K562 (cell line): Measurements from ENCODE around the gene GFRAL.

Experiments
- PHB2 ChIP-seq: fragments of 450-650 bp; IDR thresholded peaks from 2 replicates; pipeline ENCODE4 v1.6.1; 2017; ENCODE audit warnings: low read depth
- ZNF764 ChIP-seq: fragments of 250-450 bp; sonication (Bioruptor Pico); IDR thresholded peaks from 2 replicates; pipeline ENCODE4 v1.4.0; 2020; ENCODE audit warnings: low read depth, mild to moderate bottlenecking, moderate library complexity

DNA sequence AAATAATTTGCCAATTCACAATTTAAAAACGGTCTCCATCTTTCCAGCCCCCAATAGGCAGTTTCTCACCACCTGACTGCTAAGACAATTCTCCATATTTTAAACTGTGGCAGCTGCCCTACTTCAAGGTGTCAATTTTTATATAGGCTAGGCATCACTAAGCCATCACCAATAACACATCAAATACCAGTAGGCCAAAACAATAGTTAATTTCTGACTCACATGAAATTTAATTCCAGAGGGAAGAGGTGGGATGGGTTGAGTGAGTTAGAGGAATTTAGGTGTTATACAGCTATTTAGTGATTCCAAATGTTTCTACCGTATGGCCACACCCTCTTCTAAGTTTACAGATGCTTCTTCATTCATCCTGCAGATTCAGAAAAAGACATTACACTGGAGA lies 49.9 kb downstream of the GFRAL start:
- TF ChIP-seq ZNF764 (CRISPR knock-in tag) (no peak), PHB2 (no peak)
